ENCODE data around the gene QKI.
A peak's percentile ranks its signal among the peaks of the same experiment; 100 is the strongest.

QKI gene

DNA sequence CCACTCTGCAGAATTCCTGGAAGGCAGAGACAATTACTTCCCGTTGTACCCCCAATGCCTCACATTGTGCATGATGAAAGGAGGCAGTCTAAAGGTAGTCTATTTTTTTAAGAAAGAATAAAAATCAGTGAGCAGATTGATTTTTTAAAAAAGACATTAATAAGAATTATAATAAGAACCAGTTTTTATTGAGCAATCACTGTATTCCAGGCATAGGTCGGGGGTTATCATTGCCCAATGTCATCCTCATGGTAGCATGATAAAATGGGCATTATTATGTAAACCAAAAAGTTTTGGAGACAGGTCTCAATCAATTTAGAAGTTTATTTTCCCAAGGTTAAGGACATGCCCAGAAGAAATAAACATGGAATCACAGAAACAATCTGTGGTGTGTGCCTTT is 14.0 kb upstream of the QKI start:
- peaks cover 56% of the 10 kb centered on the region for H3K4me1 Mint-ChIP-seq
- no peaks in the 10 kb centered on the region for H3K27me3 Mint-ChIP-seq (ENCODE audit: low read depth, poor library complexity)
- H3K4me3 Mint-ChIP-seq = no peak overlapping the region
- no peak overlapping the region for H3K27ac Mint-ChIP-seq
- H3K9me3 Mint-ChIP-seq = no peaks in the 10 kb centered on the region
- DNase-seq = no peak
- no peaks in the 10 kb centered on the region for H3K36me3 Mint-ChIP-seq (ENCODE audit: low read depth)
- TF ChIP-seq, protein P1, sequence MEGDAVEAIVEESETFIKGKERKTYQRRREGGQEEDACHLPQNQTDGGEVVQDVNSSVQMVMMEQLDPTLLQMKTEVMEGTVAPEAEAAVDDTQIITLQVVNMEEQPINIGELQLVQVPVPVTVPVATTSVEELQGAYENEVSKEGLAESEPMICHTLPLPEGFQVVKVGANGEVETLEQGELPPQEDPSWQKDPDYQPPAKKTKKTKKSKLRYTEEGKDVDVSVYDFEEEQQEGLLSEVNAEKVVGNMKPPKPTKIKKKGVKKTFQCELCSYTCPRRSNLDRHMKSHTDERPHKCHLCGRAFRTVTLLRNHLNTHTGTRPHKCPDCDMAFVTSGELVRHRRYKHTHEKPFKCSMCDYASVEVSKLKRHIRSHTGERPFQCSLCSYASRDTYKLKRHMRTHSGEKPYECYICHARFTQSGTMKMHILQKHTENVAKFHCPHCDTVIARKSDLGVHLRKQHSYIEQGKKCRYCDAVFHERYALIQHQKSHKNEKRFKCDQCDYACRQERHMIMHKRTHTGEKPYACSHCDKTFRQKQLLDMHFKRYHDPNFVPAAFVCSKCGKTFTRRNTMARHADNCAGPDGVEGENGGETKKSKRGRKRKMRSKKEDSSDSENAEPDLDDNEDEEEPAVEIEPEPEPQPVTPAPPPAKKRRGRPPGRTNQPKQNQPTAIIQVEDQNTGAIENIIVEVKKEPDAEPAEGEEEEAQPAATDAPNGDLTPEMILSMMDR (IDR thresholded peaks at IDR 0.05) = no peak

DNA sequence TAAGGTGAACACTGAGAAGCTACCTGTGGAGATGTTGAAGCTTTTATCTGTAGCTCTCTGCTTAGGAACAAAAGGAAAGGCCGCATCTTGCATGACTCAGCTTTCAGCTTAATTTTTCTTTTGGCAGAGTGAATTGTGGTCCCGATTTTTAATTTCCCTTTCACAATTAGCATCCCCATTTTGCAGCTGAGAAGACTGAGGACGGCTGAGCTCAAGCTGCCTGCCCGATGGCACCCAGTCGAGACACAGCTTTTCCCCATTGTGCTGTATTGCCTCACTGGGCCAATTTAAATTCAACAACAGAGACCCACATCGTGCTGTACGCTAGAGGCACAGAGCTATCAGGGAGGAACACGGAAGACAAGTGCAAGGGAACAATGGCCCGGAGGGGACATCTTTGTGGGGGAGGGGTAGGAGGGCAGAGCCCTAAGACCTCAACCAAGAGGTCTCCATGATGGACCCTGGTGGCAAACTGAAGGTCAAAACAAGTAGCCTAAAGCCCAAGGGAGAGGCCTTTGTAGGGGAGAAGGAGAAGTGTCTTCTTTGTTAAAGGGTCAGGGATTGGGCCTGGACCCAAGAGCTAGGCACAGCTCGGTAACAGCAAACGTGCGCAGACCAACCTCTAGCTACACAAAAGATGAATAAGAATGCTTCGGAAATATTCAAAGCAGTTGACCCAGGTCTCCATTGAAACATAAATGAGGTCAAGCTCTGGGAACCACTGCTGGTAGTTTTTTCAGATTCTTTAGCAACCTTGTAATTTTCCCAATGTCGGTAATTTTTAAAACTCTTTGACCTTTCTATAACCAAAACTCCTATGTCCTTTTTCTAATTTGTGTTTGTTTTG is 13.3 kb upstream of the QKI start:
- Mint-ChIP-seq H3K27me3 (ENCODE audit: low read depth, poor library complexity) (no peaks in the 10 kb centered on the region), H3K4me1 (peaks cover 56% of the 10 kb centered on the region), H3K4me3 (no peak overlapping the region), H3K36me3 (ENCODE audit: low read depth) (no peaks in the 10 kb centered on the region), H3K27ac (no peak overlapping the region), H3K9me3 (no peaks in the 10 kb centered on the region)
- DNase-seq = no peak
- TF ChIP-seq, protein P1 (IDR thresholded peaks at IDR 0.05) = no peak

- TF ChIP-seq, protein P1 (IDR thresholded peaks at IDR 0.05) = no peak
- Mint-ChIP-seq H3K9me3 (no peaks in the 10 kb centered on the region), H3K4me3 (no peak overlapping the region), H3K4me1 (peaks cover 45% of the 10 kb centered on the region), H3K36me3 (ENCODE audit: low read depth) (no peaks in the 10 kb centered on the region), H3K27me3 (ENCODE audit: low read depth, poor library complexity) (no peaks in the 10 kb centered on the region), H3K27ac (no peak overlapping the region)
- no peak for DNase-seq
These were observed 11.9 kb upstream of the QKI start for GRCh38 chr6:163402616-163403015.

DNA sequence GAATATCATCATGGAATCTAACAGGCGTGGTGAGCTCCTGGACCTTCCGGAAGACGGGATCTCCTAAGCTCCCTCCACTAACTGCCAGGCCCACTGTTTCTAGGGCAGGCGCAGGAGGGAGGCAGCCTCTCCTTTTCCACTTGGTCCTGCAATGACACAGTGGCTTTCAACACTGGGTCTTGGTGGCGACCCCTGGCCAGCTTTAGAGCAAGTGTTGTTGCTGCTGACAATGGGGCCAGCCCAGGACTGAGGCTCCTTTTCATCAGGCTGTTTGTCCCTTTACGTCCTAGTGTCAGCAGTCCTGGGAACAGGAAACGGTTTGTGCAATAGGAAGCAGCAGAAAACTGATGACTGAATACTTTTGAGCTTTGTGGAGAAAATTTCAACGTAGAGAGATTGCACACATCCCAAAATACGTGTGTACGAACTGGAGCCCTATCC is 9.7 kb upstream of the QKI start:
- Mint-ChIP-seq H3K27me3 (ENCODE audit: low read depth, poor library complexity) (no peaks in the 10 kb centered on the region), H3K9me3 (peaks cover 8% of the 10 kb centered on the region), H3K27ac (no peak overlapping the region), H3K4me3 (no peak overlapping the region), H3K36me3 (ENCODE audit: low read depth) (no peaks in the 10 kb centered on the region), H3K4me1 (peaks cover 30% of the 10 kb centered on the region)
- TF ChIP-seq, protein P1 (IDR thresholded peaks at IDR 0.05) = no peak
- no peak for DNase-seq

- Mint-ChIP-seq H3K4me1 (peaks cover 26% of the 10 kb centered on the region), H3K27me3 (ENCODE audit: low read depth, poor library complexity) (no peaks in the 10 kb centered on the region), H3K9me3 (peaks cover 8% of the 10 kb centered on the region), H3K36me3 (ENCODE audit: low read depth) (no peaks in the 10 kb centered on the region), H3K27ac (peak overlapping the region; percentile 70), H3K4me3 (no peak overlapping the region)
- no peak for DNase-seq
- TF ChIP-seq, protein P1 (IDR thresholded peaks at IDR 0.05) = no peak
These were observed 8.9 kb upstream of the QKI start for GRCh38 chr6:163405412-163406309.
